DMS79 (cell line): ENCODE measurements around the gene TCEA2.

Source experiments
- DNase-seq: peaks from one replicate; lab custom pipeline; 2025; lab: John Stamatoyannopoulos, UW

Gene TCEA2

GRCh38 chr20:64035933-64036345 is 27.1 kb upstream of the TCEA2 start, which contains the start of gene C20orf204:
Gene C20orf204, plus strand, starts transcription at chr20:64036182. Its CDS starts 142 bp downstream, at chr20:64036324.
- DNase-seq: no peak

DNA sequence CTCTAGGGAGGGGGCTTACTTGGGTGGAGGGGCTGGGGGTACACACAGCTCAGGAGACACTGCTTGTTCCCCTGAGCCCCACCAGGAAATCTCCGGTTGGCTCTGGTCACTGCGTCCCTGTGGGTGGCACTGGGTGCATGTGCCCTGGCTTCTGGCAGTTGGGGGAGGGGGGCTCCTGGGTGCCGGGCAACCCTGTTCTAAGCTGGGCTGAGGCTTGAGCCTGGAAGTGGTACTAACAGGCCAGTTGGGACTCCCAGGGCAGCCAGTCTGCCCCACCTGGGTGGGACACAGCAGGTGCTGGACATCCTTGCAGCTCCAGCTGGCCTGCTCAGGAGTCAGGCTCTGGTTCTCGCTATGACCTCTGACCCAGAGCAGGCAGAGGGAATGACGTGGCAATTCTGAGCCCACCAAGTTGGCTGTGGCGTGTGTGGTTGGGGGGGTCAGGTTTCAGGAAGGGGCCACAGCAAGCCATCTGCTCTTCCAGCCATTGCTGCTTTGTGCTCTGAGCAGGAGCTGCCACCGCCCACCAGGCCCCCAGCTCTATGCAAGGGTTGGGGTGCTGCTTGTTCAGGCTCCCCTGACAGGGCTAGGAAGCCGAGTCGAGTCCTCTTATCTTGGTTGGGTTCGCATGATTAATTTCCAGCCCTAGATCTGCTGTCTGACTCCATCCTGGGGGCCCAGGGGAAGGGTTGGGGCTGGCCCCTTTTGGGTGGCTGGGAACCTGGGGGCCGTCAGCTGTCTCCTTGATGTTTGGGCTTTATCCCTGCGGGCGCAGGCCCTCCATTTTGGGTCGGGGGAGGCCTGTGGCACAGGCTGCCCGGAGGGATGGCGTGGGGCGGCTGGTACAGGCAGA is 26.4 kb upstream of the TCEA2 start:
- no peak for DNase-seq

- no peak for DNase-seq
Observed at GRCh38 chr20:64037199-64037497, 25.9 kb upstream of the TCEA2 start.

- DNase-seq: peak; percentile 56
Observed at GRCh38 chr20:64037498-64038213, 25.3 kb upstream of the TCEA2 start.

DNA sequence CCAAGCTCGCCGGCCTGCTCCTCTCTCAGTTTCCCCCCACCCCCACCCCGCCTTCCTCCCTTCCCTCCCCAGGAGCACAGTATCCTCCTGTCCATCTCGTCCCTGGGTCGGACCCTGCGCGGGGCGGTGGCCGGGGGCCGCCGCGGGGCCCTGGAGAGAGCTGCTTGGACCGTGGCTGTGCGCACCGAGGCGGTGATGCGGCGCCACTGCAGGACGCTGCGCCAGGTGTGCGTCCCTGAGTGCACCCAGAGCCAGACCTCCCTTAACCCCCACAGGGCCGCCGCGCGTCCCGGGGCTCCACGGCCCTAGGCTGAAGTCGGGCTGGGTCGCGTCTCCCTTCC is 24.8 kb upstream of the TCEA2 start:
- DNase-seq: no peak

DNA sequence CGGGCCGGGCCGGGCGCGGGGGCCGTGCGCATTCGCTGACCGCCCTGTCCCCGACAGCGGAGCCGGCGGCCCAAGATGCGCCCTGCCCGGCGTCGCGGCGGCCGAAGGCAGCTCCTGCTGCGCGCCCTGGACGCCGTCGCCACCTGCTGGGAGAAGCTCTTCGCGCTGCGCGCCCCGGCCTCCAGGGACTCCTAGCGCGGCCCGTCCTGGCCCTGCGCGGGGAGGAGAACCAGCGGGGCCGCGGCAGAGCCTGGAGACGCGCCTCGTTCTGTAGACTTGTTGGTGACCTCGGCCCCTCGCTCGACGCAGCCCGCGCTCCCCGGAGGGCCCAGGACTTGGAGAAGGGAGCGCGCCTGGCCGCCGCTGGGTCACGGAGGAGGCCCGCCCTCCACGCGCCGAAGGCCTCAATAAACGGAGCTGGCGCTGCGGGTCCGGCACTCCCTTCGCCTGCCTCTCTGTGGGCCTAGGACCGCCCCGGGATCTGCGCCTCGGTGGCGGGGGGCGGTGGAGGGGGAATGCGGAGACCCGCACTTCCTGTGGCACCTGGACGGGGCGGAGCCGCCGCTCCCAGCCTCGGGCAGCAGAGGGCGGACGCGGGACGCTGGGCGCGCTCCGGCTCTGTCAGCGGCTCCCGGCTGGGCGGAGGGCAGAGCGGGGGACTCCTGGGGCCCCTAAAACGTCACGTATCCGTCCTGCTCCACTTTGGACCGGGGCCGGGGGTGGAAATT is 24.3 kb upstream of the TCEA2 start:
- DNase-seq: peak; percentile 67

GRCh38 chr20:64039293-64040160 is 23.5 kb upstream of the TCEA2 start:
- no peak for DNase-seq

GRCh38 chr20:64040231-64041039 is 22.6 kb upstream of the TCEA2 start:
- DNase-seq: no peak

GRCh38 chr20:64041040-64041780 is 21.8 kb upstream of the TCEA2 start:
- DNase-seq: no peak

DNA sequence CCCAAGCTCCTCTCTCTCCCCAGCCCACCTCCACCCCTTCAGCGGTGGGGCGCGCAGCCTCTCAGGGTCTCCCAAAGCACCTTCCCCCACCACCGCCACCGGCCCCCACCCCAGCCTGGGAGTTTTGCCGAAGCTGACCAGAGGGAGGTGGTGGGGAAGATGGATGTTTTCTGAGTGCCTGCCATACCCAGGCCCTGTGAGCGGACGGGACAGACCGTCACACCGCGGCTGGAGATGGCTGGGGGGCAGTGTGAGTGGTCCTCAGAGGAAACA is 21.3 kb upstream of the TCEA2 start:
- DNase-seq: no peak

- DNase-seq: no peak
Observed at GRCh38 chr20:64042054-64042781, 20.8 kb upstream of the TCEA2 start.

DNA sequence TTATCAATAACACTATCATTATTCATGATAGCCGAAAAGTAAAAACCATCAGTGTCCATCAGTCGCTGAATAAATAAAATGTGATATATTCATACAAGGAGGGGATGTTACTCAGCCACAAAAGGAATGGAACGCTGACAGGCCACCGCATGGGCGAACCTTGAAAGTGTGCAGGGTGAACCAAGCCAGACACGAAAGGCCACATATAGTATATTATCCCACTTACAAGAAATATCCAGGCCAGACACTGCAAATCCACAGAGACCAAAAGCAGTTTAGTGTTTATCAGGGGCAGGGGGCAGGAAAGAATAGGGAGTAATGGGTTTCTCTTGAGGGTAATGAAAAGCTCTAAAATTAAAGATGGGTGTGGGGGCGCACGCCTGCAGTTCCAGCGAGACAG is 19.2 kb upstream of the TCEA2 start:
- no peak for DNase-seq

GRCh38 chr20:64044484-64045247 is 18.3 kb upstream of the TCEA2 start:
- DNase-seq: no peak

DNA sequence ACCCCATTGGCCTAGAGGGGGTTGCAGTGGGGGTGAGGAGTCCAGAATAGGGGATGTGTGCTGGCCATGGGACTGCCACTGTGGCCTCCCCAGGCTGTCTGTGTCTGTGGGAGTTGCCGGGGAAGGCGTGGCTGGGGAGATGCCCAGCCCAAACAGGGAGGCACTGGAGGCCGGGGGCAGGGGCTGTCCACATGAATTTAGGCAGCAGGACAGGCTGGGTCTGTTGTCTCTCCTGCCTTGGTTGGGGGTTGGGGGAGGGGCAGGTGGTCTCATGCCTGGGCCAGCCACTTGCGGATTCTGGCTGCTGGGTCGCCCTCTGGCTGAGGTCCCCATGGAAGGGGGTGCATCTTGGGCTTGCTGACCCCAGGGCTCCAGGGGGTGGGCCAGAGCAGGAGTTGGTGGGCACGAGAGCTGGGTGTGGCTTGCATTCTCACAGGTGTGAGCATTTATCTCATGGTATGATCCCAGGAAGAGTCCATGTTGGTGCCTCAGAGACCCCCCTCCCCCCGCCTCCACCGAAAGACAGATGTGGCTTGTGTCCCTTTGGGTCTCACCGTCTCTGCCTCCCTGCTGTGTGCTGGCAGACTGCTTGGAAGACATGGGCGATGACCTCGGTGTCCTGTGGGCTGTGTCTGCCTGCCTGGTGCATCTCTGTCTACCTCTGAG is 17.5 kb upstream of the TCEA2 start:
- no peak for DNase-seq

DNA sequence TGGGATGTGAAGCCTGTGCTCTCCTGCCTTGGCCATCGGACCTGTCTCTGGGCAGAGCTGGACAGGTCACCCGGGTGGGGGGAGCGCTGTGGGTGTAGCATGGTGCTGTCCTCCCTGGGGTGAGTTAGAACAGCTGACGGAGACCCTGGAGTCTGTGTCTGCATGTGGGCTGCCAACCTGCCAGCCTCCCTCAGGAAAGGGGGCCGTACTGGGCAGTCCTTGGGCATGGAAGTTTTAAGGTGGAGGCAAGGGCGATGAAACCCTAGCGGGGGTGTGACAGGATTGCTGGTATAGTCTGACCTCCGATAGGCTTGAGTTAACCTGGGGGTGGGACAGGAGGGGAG is 16.0 kb upstream of the TCEA2 start:
- no peak for DNase-seq

DNA sequence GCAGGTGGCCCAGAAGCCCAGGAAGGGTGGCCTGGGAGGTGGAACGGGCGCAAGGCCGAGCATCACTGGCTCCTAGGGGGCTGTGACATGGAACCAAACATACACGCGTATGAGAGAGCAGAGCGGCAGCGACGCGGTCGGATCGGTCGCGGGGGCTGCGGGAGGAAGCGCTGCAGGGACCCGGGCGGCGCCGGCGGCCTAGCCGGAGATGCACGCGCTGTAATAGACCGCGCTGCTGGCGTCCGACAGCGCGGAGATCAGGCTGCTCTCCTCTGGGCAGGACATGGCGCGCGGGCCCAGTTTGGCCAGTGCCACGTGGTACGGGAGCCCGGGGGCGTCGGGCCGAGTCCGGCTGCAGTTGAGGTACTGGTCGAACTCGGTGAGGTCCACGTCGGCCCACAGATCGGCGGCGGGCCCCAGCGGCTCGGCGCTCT is 15.0 kb upstream of the TCEA2 start:
- no peak for DNase-seq

- no peak for DNase-seq
Observed at GRCh38 chr20:64048402-64049044, 14.5 kb upstream of the TCEA2 start.
